GM12865 (cell line): ENCODE data around the gene TMEM131L.

ENCODE experiments used
- DNase-seq: peaks from one replicate; pipeline ENCODE4 v3.0.0; 2010; ENCODE audit warnings: low read depth
- H3K4me3 ChIP-seq: 2 replicates; pipeline ENCODE4 v1.5.1; 2011; ENCODE audit warnings: mild to moderate bottlenecking, low read depth, low read length, control low read depth
- TF ChIP-seq, protein P1 (sequence below): IDR thresholded peaks from 2 replicates; pipeline ENCODE4 v1.5.1; 2011; ENCODE audit warnings: low read length, control low read depth, low read depth, inconsistent platforms; ENCODE audit not compliant: insufficient read depth; ENCODE audit errors: missing control alignments

The TMEM131L gene

GRCh38 chr4:153514001-153514526 is 47.9 kb downstream of the TMEM131L start:
- TF ChIP-seq, protein P1, sequence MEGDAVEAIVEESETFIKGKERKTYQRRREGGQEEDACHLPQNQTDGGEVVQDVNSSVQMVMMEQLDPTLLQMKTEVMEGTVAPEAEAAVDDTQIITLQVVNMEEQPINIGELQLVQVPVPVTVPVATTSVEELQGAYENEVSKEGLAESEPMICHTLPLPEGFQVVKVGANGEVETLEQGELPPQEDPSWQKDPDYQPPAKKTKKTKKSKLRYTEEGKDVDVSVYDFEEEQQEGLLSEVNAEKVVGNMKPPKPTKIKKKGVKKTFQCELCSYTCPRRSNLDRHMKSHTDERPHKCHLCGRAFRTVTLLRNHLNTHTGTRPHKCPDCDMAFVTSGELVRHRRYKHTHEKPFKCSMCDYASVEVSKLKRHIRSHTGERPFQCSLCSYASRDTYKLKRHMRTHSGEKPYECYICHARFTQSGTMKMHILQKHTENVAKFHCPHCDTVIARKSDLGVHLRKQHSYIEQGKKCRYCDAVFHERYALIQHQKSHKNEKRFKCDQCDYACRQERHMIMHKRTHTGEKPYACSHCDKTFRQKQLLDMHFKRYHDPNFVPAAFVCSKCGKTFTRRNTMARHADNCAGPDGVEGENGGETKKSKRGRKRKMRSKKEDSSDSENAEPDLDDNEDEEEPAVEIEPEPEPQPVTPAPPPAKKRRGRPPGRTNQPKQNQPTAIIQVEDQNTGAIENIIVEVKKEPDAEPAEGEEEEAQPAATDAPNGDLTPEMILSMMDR = no peak
- no peak for DNase-seq

GRCh38 chr4:153514688-153515426 is 48.7 kb downstream of the TMEM131L start:
- DNase-seq = no peak
- TF ChIP-seq, protein P1 = no peak
- no peak overlapping the region for H3K4me3 ChIP-seq

More at GRCh38 chr4:153514001-153514526, 47.9 kb downstream of the TMEM131L start:
- no peak overlapping the region for H3K4me3 ChIP-seq

GRCh38 chr4:153517159-153517558 is 51.0 kb downstream of the TMEM131L start:
- TF ChIP-seq, protein P1 = no peak
- peak overlapping the region; percentile 49 for H3K4me3 ChIP-seq
- no peak for DNase-seq

GRCh38 chr4:153518001-153518400 is 51.8 kb downstream of the TMEM131L start:
- DNase-seq = peak; percentile 60
- TF ChIP-seq, protein P1 = no peak
- peak overlapping the region; percentile 49 for H3K4me3 ChIP-seq

- DNase-seq = peak; percentile 72
- peak overlapping the region; percentile 49 for H3K4me3 ChIP-seq
- TF ChIP-seq, protein P1 = no peak
These were observed 52.7 kb downstream of the TMEM131L start for GRCh38 chr4:153518637-153519389.

GRCh38 chr4:153519687-153520086 is 53.5 kb downstream of the TMEM131L start:
- no peak for DNase-seq
- TF ChIP-seq, protein P1 = no peak
- H3K4me3 ChIP-seq = peak overlapping the region; percentile 52; the same call in 1 of the 2 replicates
